Neural progenitor cell (in vitro differentiated cells): Measurements from ENCODE around the gene TUBD1.

Experiments
- CTCF ChIP-seq: fragments of 200-600 bp; sonication (generic); IDR thresholded peaks from 2 replicates; pipeline ENCODE4 v1.5.1; 2017; ENCODE audit warnings: antibody characterized with exemption, mild to moderate bottlenecking
- EZH2phosphoT487 ChIP-seq: fragments of 200-600 bp; sonication (generic); IDR thresholded peaks from 2 replicates; pipeline ENCODE4 v1.6.1; 2017; ENCODE audit warnings: antibody characterized with exemption

GRCh38 chr17:59876107-59876506 lies 16.6 kb downstream of the TUBD1 start:
- TF ChIP-seq CTCF = no peak
- TF ChIP-seq EZH2phosphoT487 = no peak
